Measurements from ENCODE around the gene GRHL3.

The GRHL3 gene

DNA sequence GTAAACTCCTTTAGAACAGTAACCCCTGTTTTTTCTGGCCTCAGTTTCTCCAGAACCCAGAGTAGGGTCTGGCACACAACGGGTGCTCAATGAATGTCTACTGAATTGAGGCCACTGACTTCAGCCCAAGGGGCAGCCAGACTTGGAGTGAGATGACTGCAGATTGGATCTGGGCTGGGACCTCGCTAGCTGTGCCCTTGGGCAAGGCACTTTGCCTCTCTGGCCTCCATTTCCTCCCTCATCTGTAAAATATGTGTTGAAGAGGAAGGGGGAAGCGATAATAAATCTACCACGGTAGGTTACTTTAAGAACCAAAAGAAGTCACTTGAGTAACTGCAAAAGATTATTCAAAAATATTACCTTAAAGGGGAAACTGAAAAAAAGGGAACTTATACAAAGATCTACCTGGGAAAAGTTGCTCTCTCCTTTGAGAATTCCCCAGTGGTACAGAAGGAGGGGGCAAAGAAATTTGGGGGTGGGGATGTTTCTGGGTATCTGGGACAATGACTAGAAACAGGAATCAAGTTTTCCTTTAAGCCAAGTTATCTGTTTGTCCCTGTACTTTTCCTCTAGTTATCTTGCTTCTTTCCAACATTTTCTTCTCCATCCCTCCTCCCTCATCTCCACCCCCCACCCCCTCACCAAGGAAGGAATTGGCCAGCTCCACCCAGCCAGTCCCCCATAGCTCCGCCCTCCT lies 394 bp upstream of the GRHL3 start:
- DNase-seq = no peak

DNA sequence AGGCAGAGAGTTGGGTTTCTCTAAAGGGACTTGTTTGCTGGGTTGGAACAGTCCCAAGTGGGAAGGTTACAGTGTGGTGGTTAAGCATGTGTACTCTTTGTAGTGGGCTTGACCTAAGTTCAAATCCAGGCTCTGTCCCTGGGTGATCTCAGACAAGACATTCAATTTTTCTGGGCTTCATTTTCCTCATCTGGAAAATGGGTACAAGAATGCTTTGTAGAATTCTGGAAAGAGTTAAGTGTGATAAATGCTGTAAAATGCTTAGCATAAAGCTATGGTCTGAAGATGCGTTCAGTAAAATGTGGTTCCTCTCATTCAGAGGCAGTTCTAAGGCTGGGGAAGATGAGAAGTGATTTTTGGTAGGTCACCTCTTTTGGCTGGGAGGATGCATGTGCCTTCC lies 805 bp downstream of the GRHL3 start:
- no peak for DNase-seq

DNA sequence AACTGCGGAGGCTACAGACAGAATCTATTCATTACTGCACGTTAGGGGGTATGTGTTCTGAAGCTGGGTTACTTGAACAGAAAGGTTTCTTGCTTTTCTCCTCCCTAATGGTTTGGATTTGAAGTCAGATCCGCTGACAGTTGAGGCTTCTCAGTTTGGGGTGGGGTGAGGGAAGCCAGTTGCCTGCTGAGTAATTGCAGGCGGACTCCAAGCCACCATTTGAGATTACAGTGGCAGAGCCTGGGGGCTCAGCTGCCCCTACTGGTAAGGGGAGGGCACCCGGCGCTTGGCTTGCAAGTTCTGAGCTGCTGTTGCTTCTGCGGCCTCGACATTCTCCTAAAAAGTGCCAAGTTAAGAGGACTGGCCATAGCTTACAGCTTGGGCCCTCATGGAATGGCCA lies 2.0 kb downstream of the GRHL3 start:
- DNase-seq = no peak

DNA sequence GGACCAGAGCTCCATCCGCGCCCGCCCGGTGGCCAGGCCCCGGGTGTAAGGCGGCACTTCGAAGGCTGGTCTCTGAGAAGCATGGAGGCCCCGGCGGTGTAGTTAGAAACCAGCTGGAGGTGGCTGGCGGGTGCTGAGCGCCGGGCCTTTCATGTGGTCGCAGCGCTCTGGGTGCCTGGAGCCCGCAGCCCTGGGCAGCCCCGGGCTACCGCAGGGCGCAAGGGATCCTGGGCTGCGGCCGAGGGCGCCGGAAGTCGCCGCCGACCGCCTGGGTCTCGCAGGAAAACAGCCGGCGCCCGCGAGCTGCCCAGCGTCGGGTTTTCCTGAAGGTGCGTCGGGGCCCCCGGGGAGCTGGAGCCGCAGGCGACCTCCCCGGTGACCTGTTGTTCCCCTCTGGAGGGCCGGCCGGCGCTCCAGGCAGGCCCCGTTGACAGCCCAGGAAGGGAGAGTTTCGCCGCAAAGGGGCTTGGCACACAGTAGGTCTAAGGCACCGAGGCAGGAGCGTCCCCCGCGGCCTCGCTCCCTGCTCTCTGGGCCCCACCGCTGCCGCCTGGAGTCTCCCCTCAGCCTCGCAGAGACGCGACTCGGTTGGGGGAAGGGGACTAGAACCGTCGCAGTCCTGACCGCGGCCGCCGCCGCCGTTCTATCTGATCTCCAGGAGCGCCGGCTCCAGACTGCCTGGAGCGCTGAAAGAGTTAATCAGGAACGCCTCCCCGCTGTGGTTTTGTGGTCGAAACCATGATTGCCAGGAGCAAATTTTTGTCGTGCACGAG lies 2.7 kb downstream of the GRHL3 start:
- peak; percentile 8 to 31 (median 22) for DNase-seq

DNA sequence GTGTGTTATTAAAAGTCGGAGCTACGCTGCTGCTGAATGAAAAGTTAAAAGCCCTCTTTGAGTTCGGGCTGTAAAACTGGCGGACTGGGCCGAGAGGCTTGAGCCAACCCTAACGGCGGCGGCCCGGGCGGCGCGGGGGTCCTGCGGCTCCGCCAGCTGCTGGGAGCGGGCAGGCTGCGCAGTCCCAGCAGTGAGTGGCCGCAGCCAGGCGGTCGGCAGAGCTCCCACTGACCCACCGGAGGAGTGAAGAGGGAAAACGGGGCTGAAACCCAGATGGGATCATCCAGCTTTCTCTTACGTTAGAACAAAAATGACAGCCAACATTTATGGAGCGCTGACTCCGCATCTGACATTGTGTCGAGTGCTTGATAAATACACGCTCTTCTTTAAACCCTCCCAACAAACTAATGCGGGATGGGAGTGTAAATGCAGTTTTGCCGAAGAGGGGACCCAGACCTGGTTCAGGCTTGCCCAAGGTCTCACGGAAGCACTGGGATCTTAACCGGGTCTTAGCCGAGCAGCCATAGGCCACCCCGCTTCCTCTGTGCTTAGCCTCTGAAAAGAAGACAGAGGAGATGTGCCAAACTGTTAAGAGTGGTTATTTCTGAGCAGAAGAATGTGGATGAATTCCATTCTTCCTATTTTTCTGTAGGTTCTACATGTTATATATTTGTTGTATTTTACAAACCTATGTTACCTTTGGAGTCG lies 3.5 kb downstream of the GRHL3 start:
- DNase-seq = no peak

DNA sequence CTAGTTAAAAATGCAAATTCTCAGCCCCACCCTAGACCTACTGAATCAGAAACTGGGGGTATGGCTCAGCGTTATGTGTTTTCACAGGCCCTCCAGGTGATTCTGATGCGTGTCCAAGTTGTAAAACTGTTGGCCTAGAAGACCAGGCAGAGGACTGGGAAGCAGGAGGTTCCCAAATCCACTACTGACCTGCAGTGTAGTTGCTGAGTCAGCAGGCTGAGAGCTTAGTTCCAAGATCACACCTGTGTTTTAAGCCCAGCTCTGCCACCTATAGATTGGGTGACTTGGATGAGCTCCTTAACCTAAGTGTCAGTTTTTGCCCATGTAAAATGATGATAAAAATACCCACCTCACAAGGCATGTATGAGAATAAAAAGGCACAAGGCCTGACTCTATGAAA lies 4.1 kb downstream of the GRHL3 start:
- no peak for DNase-seq

DNA sequence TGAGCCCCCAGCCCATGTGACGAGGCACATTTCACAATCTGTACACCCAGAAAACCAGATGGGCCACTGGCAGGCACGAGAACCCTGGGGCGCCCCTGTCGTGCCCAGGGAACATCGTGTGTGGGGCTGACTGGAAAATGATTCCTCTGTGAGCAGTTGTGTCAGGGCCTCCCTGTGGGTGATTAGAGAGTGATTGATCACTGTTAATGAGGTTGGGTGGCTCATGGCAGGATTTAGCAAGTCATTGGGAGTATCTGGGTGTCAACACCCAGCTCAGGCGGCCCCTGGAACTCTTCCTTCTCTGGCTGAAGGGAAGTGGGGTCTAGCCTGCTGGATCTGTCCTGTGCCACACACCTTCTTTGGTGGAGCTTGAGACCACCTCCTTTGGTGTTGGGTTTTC lies 5.7 kb downstream of the GRHL3 start:
- DNase-seq = no peak

DNA sequence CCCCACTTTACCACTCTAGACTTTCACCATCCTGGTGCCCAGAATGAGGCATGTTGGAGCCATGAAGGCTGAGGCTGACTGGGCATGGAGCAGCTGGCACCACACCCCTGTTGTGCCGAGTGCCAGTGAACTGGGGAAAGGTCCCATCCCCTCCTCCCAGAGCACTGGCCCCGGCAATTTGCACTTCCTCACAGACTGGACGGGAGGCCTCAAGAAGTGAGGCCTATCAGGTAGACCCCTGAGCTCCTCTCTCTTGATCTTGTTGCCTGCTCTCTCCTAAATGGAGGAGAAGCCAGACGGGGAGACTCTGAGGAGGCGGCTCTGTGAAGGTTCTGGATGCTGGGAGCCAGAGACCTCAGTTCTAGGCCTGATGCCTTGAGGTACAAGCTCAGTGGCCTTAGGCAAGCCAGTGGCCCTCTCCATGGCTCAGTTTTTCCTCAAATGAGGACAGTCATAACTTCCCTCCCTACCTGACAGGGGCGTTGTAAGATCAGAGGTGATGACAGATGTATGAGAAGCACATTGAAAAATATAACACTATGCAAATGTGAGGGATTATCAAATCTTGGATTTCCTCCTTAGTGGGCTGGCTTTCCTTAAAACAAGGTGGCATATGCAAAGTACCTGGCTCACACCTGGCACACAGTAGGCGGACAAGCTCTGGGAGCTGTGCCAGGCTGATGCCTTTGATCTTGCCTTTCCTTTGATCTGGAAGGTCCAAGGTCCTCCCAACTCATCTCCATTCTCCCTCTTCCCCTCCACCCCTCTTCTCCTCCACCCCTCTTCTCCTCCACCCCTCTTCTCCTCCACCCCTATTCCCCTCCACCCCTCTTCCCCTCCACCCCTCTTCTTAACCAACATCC lies 6.7 kb downstream of the GRHL3 start:
- no peak for DNase-seq

DNA sequence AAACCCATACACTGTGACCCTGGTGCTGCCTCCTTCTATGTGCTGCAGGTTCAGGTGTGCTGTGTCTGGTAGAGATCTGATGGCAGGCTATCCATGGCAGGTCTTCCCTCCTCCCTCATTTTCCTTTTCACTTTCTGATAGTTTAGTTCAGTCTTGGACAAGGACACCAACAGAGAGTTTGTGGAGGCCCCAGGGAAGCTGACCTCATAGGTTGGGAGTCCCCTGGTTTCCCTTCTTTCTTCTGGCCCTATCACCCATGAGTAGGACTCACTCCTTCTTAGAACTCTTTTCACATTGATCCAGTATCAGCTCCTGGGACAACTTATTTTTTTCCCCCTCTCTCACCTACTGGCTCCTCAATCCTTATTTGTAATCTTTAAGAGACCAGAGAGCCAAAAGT lies 8.3 kb downstream of the GRHL3 start:
- no peak for DNase-seq

DNA sequence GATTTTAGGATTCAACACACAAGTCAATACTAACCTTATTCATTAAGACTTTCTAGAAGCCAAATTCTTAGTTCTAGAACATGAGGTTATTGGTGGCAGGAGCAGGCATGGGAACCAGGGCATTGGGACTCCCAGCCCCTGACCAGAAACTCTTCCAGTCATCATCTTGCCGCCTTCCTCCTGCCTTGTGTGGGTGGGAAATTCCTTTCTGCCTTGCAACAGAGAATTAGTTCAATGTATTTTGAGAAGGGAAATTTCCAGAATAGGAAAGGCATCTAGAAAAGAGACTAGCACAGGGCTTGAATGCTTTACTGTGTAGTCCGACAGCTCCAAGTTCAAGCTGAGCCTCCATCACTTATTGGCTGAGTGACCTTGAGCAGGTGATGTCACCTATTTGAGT lies 8.7 kb downstream of the GRHL3 start:
- DNase-seq = no peak

DNA sequence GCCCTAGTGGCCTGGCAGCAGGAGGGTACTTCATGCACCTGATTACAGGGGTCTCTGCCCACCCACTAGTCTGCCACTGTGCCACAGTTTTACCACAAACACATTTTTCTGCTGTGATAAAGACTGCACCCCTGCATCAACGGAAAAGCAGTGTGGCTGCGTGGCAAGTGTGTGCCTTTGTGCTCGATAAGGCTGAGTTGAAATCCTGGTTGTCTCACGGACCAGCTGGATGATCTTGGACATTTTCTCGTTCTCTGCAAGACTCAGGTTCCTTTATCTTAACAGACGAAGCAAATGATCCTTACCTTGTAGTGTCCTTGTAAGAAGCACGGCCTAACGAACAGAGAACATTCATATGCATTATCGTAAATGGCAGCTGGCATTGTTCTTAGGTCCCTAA lies 10.2 kb downstream of the GRHL3 start:
- no peak for DNase-seq

DNA sequence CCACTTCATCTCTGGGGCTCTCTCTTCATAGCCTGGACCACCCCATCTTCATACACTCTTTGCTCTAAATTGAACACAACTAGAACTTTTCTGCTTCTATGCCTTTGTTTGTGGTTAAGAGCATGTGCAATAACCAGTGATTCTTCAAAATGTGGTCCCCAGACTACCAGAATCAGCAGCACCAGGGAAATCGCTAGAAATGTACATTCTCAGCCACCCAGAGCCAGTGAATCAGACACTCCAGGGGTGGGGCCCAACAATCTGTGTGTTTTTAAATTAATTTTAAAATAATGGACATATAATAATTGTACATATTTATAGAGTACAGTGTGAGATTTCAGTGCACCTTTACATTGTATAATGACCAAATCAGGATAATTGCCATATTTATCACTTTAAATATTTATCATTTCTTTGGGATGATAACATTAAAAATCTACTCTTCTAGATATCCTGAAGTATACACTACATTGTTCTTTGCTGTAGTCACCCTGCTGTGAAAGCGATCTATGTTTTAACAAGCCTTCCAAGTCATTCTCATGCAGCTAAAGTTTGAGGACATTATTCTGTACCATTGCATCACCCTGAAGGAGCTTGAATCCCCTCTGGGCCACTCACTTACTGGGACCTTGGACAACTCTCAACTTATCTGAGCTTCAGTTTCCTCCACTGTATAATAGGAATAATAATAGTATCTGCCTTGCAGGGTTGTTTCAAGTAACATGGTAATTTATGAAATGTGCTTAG lies 10.8 kb downstream of the GRHL3 start:
- DNase-seq = no peak

DNA sequence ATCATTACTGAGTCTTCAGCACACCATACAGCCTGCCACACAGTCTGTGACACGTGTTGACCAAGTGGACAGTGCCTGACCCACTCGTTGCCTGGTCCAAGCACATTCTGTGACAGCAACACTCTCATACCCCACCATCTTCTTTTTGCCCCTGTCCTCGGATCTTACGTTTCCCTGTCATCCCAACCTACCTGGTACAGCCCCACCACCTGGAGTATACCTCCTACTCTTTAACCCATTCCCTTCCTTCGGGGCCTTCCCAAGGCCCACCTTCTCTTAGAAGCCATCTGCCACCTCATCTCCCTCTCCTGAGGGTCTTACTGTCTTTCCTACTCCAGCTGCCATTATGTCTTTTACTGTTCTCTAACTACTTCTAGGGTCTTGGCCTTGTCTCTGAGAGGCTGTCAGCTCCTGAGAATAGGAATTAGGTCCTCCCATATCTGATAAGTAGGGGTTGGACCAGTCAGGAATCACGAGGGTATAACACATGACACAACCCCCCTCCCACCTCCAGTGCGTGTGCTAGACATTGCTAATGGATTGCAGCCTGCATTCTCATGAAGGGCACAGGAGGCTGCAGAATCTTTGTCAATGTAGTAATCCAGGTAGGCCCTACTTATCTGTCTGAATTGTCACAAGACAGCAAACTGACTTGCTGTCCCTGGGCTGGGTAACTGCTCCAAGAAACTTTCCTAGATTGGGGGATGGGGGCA lies 13.0 kb downstream of the GRHL3 start:
- no peak for DNase-seq

DNA sequence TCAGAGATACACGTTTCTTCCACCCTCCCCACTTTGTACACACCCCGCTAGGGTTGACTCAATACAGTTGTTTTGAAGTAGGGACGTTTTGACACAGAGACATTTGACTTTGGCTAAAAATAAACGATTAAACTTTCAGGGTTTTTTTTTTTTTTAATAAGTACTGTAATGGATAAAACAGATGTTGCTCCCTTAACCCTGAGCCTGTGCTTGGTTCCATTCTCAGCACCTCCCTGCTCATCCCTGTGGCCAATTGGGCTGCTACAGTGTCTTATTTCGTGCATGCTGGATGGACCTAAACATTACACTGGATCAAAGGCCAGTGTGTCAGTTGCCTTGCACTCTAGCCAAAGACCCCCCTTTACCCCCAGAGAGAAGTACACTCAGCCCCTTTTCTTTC lies 16.9 kb downstream of the GRHL3 start:
- DNase-seq = no peak

DNA sequence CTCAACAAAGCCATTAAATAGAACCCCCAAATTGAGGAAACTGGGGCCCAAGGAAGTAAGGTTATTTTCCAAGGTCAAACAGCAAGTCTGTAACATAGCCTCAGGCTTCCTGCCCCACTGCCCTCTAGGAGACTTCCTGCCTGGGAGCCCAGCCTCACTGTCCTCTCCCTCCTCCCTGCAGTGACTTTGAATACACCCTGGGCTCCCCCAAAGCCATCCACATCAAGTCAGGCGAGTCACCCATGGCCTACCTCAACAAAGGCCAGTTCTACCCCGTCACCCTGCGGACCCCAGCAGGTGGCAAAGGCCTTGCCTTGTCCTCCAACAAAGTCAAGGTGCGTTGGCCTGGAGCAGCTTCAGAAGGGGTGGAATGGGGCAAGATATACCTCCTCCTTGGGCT lies 18.3 kb downstream of the GRHL3 start:
- no peak for DNase-seq

DNA sequence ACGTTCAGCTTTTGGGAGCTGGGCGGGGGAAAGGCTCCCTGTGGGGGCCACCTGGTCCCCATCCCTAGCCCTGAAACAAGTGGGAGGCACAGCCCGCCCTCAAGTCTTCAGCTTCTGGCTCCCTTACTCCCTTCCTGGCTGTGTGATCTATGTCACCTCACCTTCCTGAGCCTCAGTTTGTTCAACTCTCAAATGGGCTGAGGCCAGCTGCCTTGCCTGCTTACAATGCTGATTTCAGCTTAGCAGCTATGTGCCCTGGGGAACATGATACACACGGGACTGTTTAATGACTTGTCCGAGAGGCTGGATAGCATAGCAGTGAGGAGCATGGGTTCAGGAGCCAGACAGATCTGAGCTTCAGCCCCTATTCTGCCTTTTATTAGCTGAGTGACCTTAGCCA lies 19.3 kb downstream of the GRHL3 start:
- no peak for DNase-seq

DNA sequence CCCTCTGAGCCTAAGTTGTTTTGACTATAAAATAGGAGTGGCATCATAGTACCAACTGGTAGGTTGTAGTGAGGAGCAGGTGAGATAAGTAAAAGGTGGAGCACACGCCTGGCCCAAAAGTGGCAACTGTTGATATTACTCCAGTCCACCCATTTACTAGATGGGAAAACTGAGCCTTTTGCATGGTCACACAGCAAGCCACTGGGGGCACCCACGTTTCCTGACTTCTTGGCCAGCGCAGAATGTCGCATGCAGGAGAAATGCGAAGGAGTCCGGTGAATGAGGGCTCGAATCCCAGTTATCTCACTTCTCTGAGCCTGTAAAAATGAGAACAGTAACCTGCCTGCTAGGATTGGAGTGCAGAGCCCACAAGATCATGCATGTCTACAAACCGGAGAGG lies 20.8 kb downstream of the GRHL3 start:
- no peak for DNase-seq

DNA sequence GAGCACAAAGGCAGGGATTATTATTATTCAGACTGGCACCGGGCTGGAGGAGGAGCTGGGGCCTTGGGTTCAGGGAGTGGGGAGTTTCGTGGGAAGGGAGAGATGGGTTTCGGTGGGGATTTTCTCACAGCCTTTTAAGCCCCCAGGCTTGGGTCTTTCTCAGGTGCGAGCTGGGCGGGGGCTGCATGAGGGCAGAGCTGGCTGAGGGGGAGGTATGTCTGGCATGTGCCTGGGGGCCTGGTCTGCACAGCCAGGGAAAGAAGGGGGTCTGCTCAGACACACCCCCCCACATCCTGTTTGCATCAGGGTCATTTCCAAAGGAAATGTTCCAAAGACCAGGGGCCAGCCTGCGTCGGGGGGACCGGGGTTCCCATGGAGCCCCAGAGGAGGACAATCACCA lies 21.6 kb downstream of the GRHL3 start:
- DNase-seq = no peak

DNA sequence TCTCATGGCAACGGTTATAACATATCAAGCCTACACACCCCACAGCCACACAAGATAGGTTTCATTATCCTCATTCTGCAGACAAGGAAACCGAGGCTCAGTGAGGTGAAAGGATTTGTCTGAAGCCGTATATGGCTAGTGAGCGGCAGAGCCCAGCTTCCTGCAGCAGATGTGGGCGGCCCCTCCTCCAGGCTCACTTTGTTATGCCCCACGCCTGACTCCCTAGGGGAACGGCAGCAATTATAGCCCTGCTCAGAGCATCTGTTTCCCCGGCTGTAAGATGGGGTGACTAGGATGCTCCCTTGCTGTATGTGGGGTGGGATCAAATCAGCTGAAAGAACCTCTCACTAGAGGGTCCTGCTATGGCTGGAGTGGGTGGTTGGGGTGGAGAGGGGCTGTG lies 22.1 kb downstream of the GRHL3 start:
- no peak for DNase-seq

DNA sequence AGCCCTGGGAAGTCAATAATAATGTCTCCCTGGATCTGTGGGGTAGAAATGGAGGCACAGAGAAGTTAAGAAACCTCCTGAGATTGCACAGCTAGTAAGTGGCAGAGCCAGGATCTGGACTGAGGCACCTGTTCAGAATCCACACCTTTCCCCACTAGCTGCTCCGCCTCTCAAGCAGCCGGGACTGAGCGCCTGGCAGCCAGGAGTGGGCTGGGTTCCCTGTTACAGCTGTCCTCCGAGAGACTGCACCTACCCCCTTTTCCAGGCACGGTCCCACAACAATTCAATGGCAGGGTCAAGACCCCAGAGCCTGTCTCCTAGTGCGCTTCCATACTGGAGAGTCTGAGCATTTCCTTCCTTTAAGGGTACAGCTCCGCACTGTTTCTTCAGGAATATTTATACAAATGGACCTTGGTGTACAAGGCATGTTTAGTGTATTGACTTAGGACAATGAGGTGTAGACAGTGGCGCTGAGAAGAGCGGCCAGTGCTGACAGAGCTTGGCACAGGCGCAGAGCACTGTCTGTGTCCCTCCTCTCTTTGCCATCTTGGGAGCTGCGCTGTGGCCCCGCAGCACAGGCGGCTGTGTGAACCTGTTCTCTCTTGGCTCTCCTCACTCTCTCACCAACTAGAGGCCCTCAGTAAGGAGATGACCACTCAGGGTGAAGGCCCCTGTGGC lies 24.4 kb downstream of the GRHL3 start:
- no peak for DNase-seq

DNA sequence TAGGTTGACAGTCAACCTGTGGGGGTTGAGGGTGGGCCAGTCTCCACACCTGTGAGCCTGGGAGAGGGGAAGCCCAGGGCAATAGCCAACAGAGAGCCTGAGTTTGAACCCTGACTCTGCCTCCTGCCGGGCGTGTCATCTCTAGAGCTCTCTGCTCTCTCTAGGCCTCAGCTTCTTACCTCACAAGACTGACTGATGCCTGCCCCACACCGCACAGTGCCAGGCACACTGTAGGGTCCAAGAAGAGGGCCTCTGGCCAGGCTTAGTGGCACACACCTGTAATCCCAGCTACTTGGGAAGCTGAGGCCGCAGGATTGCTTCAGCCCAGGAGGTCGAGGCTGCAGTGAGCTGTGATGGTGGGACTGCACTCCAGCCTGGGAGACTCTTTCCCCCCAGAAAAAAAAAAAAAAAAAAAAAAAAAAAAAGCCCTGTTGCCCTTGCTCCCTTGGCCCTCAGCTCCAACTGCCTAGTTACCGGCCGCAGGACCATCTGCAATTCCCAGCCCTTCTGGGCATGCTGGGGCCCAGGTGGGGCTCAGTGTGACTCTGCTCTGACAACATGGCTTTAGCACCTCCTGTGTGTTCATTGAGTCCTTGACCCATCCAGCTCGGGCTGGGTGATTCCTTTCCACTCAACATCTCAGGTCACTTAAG lies 25.1 kb downstream of the GRHL3 start:
- no peak for DNase-seq

Data from activated CD4-positive, CD25-positive, alpha-beta regulatory T cell (primary cell).